ENCODE data around the gene GABRR3. TPM values are rescaled to one million over a fixed set of nuclear protein-coding genes. Genes with fewer than 3 reads are reported as not detected.
A peak's percentile ranks its signal among the peaks of the same experiment; 100 is the strongest.

The GABRR3 gene
- total and polyA plus RNA-seq, 10 donors: 0.03 TPM; not detected in 9

GRCh38 chr3:97970956-97971620, 64.0 kb downstream of the GABRR3 start:
- peak overlapping the region in 7 of 8 donors; percentile 76 to 95 (median 79) for H3K4me3 ChIP-seq
- intact Hi-C loops (cut with DNase I; ENCODE audit: low total_unique reads): no loop called here
- peaks cover 5 to 45% (median 26%) of the 10 kb centered on the region in 6 donors for H3K4me1 ChIP-seq
- no peaks in the 10 kb centered on the region for H3K27me3 ChIP-seq (replicated peaks in 1 of 7)
- DNase-seq: no peak
- peak overlapping the region in 6 of 8 donors; percentile 3 to 90 (median 86) for H3K27ac ChIP-seq
- WGBS, 5 donors: 59 to 75% (median 66%) methylated on average over 9 of the region's 9 CpGs
- H3K9me3 ChIP-seq: no peaks in the 10 kb centered on the region
- no peak for TF ChIP-seq POLR2A (IDR thresholded peaks at IDR 0.05)
- TF ChIP-seq CTCF (IDR thresholded peaks at IDR 0.05 in 8 of 11, conservative IDR thresholded peaks at IDR 0.05 in 3 of 11): no peak
- TF ChIP-seq POLR2AphosphoS5 (IDR thresholded peaks at IDR 0.05): no peak
- H3K36me3 ChIP-seq: peaks cover 0 to 13% (median 8%) of the 10 kb centered on the region in 6 donors

- no peaks in the 10 kb centered on the region for H3K27me3 ChIP-seq (replicated peaks in 1 of 7)
- intact Hi-C loops (cut with DNase I; ENCODE audit: low total_unique reads): no loop called here
- H3K4me1 ChIP-seq: peaks cover 5 to 55% (median 26%) of the 10 kb centered on the region in 6 donors
- no peaks in the 10 kb centered on the region for H3K9me3 ChIP-seq
- no peak for DNase-seq
- TF ChIP-seq CTCF (IDR thresholded peaks at IDR 0.05 in 8 of 11, conservative IDR thresholded peaks at IDR 0.05 in 3 of 11) (no peak), POLR2A (IDR thresholded peaks at IDR 0.05) (no peak), POLR2AphosphoS5 (IDR thresholded peaks at IDR 0.05) (no peak)
- no peak overlapping the region for H3K27ac ChIP-seq
- 92 to 98% (median 95%) methylated on average over 1 of the region's 1 CpG for WGBS, 5 donors
- H3K4me3 ChIP-seq: no peak overlapping the region
- H3K36me3 ChIP-seq: peaks cover 0 to 22% (median 8%) of the 10 kb centered on the region in 6 donors
Observed at GRCh38 chr3:97970156-97970555, 65.0 kb downstream of the GABRR3 start.

GRCh38 chr3:97969541-97969940, 65.6 kb downstream of the GABRR3 start:
- WGBS, 5 donors: 85 to 93% (median 90%) methylated on average over 5 of the region's 5 CpGs
- intact Hi-C loops (cut with DNase I; ENCODE audit: low total_unique reads): no loop called here
- Histone ChIP-seq H3K9me3 (no peaks in the 10 kb centered on the region), H3K4me1 (peaks cover 5 to 55% (median 26%) of the 10 kb centered on the region in 6 donors), H3K27me3 (replicated peaks in 1 of 7) (no peaks in the 10 kb centered on the region), H3K4me3 (no peak overlapping the region), H3K27ac (no peak overlapping the region), H3K36me3 (peaks cover 0 to 27% (median 8%) of the 10 kb centered on the region in 6 donors)
- TF ChIP-seq CTCF (IDR thresholded peaks at IDR 0.05 in 8 of 11, conservative IDR thresholded peaks at IDR 0.05 in 3 of 11) (no peak), POLR2A (IDR thresholded peaks at IDR 0.05) (no peak), POLR2AphosphoS5 (IDR thresholded peaks at IDR 0.05) (no peak)
- DNase-seq: no peak

- H3K4me1 ChIP-seq: peaks cover 8 to 55% (median 26%) of the 10 kb centered on the region in 6 donors
- H3K4me3 ChIP-seq: no peak overlapping the region
- H3K27me3 ChIP-seq (replicated peaks in 1 of 7): no peaks in the 10 kb centered on the region
- H3K36me3 ChIP-seq: peaks cover 0 to 37% (median 8%) of the 10 kb centered on the region in 6 donors
- DNase-seq: no peak
- H3K9me3 ChIP-seq: no peaks in the 10 kb centered on the region
- intact Hi-C loops (cut with DNase I; ENCODE audit: low total_unique reads): no loop called here
- TF ChIP-seq POLR2AphosphoS5 (IDR thresholded peaks at IDR 0.05): no peak
- no peak for TF ChIP-seq CTCF (IDR thresholded peaks at IDR 0.05 in 8 of 11, conservative IDR thresholded peaks at IDR 0.05 in 3 of 11)
- no peak for TF ChIP-seq POLR2A (IDR thresholded peaks at IDR 0.05)
- 81 to 96% (median 85%) methylated on average over 1 of the region's 1 CpG for WGBS, 5 donors
- no peak overlapping the region for H3K27ac ChIP-seq
Observed at GRCh38 chr3:97968376-97968775, 66.7 kb downstream of the GABRR3 start.

Data from spleen (tissue), 11 donors.